Iris pigment epithelial cell (primary cell): ENCODE data around the gene DMD.
"Not testable (repeated sequence)": the region's sequence is repeated elsewhere in the genome, so short reads cannot be mapped to it uniquely, and the experiment has no call there.

Experiments
- DNase-seq: peaks from one replicate; pipeline ENCODE4 v3.0.0-alpha.2; 2011; ENCODE audit warnings: low read depth

The DMD gene

DNA sequence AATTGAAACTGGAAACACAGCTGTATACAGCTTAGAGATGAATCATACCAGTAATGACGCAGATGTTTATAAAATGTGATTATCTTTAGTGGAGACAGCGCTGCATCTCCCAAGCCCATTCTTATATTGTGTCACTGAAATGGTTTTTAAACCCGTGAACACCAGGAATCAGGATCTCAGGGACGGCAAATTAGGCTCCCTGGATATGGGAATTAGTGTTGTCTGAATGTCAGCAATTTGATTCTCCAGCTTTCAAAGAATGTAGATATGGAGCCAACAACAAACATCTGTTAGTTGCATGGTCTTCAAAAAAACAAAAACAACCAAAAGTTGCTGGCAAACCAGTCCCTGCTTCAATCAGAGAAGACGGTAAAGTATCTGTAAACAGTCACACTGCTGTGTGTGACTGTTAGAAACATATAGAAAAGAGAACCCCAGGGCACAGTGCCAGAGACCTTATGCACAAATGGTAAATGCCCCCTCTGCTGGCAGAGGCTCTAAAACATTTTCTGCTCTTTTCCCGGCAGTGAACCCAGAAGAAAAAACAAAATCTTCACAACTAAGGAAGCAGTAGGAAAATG lies 1787.7 kb downstream of the DMD start:
- peak; percentile 60 for DNase-seq

DNA sequence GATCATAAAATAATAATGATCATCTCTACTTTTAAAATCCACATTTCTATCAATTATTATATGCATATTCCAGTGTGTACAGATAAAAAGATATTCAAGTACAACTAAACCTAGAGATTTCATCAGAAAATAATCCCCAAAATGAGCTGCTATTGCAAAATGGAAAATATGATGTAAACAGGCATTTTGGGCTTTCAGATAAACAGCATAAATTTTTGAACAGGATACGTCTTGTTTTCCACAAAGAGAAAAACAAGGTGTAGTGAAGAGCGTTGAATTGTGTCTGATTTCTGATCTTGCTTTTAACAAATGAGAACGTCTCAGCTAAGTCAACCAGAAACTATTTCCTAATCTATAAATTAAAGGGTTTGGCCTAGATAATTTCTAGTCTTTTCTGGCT lies 1789.9 kb downstream of the DMD start:
- peak; percentile 30 for DNase-seq

GRCh38 chrX:31420711-31421151 lies 1790.6 kb downstream of the DMD start:
- peak; percentile 55 for DNase-seq

GRCh38 chrX:31420302-31420701 lies 1791.0 kb downstream of the DMD start:
- DNase-seq: no peak

DNA sequence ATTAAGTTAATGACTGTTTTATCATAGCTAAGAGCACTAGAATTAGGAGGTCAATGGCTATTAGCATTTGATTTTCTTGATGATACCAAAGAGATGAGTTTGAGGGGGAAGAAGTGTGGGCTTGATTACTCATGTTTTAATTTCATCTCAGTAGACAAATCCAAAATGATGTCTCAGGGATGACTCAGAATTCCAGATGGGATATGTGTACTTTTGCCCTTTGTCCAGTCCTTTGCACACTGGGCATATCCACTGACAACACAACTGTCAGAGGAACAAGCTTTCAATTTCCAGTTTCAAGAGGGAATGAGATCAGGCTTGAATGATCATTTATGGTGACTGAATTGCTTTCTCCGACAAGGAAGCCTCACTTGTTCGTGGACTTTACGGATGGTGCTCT lies 1814.2 kb downstream of the DMD start:
- peak; percentile 20 for DNase-seq

DNA sequence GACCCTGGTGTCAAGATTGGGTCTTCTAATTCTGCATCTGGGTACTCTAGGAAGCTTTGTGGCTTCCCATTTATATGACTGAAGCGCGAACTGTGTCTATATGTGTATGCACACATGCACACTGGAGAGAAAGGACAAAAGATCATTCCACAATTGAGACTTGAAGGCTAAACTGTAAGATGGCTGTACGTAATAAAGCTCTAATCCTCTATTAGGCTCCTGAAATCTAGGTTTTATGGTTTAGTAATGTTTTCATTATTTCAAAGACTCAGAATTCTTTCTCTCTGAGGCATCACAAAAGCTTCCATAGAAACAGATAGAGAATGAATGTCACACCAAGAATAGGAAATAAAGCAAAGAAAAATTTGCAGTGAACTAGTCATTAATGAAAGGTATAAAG lies 1818.8 kb downstream of the DMD start:
- DNase-seq: peak; percentile 1

DNA sequence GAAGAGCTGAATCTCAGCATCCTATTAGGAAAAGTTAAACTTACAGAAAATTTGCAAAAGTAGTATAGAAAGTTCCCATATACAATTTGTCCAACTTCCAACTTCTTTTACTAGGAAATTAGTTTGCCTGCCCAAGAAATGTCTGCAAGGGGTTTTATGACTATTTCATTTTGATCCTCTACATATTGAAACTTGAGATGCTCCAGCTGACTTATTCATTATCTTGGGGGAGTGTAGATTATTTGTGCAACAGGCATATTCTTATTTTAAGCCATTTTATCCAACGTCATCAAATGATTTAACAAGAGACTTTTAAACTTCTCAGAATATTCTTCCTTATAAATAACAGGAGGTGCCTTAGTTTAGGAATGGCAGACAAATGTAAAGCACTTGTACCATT lies 1822.4 kb downstream of the DMD start:
- DNase-seq: no peak

DNA sequence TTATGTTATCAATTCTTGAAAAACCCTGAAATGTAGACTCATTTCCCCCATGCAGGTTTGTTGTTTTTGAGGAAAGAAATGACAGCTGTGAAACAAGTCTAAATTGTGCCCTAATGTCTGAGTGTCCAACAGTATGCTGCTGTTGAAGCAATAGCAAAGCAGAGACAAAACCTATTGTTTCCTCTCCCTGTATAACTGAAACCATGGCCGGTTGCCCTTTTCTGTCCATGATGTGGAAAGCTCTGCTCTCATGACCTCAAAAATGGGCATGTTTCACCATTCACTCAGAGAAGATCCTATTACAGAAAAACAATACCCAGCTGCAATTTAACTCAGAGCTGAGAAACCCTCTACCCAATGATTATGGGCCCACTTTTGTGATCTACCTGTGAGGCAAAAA lies 1826.9 kb downstream of the DMD start:
- DNase-seq: no peak

DNA sequence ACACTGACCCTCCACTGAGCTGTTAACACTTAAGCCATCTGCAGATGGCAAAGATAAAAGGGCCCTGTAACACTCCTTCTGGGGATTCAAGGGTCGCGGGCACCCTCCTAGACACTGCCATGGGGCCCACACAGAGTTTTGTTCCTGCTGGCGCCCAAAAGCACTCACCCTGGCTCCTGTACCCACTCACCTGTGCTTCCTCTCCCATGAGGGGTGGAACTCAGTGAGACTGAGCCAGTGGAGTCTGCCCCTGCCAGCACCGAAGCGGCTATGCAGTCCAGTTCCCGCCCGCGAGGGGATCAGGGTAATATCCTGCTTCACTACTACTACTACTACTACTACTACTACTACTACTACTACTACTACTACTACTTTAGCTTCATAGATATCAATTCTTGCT lies 1827.4 kb downstream of the DMD start:
- DNase-seq: no peak

- DNase-seq: not testable (repeated sequence)
Measured at GRCh38 chrX:31378973-31379372, 1832.4 kb downstream of the DMD start.

DNA sequence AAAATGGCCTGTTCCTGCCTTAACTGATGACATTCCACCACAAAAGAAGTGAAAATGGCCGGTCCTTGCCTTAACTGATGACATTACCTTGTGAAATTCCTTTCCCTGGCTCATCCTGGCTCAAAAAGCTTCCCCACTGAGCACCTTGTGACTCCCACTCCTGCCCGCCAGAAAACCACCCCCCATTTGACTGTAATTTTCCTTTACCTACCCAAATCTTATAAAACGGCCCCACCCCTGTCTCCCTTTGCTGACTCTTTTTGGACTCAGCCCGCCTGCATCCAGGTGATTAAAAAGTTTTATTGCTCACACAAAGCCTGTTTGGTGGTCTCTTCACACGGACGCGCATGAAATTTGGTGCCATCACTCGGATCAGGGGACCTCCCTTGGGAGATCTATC lies 1833.5 kb downstream of the DMD start:
- DNase-seq: not testable (repeated sequence)

GRCh38 chrX:31376408-31377022 lies 1834.8 kb downstream of the DMD start:
- DNase-seq: no peak

DNA sequence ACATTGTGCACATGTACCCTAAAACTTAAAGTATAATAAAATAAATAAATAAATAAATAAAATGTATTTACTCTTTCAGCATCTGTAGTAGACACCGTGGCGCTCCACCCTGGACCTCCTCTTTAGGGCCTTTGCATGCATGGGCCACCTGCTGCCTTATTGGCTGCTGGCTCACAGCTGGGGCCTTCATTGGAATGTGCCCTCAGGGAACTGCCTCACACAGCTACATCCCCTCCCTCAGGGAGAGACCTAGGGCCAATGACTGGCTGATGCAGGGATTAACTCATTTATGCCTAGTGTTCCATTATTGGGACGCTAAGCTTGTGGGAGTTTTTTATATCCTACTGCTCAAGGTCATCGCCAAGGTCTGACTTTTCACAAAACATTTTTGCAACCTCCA lies 1836.6 kb downstream of the DMD start:
- DNase-seq: no peak

GRCh38 chrX:31371956-31372355 lies 1839.4 kb downstream of the DMD start:
- no peak for DNase-seq

DNA sequence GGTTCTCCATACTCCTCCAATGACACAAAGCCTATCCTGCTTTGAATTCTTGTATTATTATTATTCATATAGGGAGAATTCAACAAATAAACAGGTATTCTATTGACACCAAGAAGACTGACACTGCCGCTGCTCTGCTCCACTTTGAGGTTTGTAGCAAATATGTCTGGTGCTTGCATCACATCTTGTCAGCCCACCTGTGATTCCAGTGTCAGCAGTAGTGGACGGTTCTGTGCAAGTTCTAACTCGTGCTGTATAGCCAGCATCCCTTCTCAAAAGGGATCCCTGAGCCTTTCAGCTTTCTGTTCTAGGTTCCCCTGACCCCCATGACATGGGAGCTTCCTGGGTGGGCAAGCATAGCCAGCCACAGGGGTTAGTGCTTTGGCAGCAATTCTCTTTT lies 1843.5 kb downstream of the DMD start:
- DNase-seq: no peak

DNA sequence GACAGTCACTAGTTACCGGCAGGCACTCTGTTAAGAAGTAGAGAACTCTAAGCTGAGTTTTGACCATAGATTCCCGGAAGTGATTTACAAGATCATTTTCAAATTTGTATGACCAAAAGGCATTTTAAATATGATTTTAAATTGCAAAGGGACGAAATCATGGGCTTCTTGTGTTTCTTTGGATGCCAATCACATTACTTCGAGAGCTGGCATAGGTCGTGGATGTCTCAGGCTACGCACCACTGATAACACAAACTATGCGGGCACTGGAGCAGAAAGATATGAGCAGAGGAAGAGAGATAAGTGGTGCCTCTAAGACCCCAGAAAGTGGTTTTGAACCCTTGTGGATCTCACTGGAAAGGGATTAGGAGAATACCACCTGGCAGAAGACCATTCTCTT lies 1845.3 kb downstream of the DMD start:
- DNase-seq: no peak

DNA sequence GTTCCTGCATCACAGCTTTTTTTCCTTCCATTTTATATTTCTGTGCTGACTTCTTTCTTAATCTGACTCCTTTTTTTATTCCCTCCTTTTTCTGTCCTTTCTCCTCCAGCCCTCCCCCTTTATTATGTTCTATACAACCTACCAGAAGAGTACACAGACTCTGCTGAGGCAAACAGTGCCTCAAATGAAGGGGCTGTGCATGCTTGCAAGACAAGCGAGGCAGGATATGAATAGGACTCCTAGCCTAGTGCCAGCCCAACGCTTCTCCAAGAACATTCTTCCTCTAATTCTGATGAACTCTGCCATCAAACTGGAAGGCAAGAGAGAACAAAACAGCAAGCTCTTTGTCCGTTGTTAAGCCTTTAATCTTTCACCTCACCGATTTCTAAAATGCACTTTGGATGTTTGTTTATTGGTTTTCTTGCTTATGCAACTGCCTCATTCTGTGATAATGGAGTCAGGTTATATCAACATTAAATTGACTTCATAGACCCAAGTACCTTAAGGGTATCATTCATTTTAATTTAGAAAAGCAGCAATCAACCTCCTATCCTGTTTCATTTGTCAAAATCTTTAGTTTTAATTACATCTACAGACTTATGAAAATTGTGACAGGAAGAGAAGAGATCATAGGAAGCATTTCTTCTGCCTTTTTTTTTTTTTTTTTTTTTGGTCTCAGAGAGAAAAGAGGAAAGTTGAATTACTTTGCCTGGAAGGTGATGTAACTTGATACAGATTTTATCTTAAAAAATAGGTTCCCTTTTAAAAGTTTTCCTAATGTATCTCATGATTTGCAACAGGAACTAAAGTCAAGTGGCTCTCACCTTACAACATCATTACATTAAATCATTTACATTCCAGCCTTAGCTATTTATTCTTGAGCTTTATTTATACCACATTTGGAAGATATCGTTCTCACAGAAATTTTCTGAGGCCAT lies 1854.8 kb downstream of the DMD start:
- DNase-seq: no peak

- no peak for DNase-seq
Measured at GRCh38 chrX:31355206-31355955, 1856.0 kb downstream of the DMD start.

- peak; percentile 75 for DNase-seq
Measured at GRCh38 chrX:31353095-31353494, 1858.3 kb downstream of the DMD start.

- no peak for DNase-seq
Measured at GRCh38 chrX:31350808-31351074, 1860.6 kb downstream of the DMD start.

GRCh38 chrX:31349515-31349914 lies 1861.8 kb downstream of the DMD start:
- no peak for DNase-seq

GRCh38 chrX:31340587-31340986 lies 1870.8 kb downstream of the DMD start:
- no peak for DNase-seq

DNA sequence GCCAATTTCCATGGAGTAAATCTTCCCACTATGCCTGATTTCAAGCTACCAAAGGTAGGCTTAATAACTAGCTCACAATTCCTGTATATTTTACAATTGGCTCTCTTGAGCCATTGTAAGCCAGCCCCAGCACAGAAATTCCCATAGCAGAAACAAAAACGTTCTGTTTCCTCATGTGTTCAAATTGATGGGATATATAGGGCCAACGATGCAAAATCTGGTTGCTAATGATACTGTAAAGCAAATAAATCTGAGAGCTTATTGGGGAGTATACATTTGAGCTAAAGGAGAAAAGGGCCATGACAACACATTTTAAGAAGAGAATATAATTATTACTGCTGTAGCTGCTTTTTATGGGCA lies 1872.4 kb downstream of the DMD start:
- no peak for DNase-seq
